B cell (primary cell): ENCODE measurements around the gene TRPC4AP. TPM values are rescaled to one million over a fixed set of nuclear protein-coding genes. Genes with fewer than 3 reads are reported as not detected.

Experiments used
- ATAC-seq: fragments of 200-7000 bp; cut with Tn5 transposase; one replicate; pipeline ENCODE4 v1.10.0; 2021; ENCODE audit warnings: low read depth, mild to moderate bottlenecking, moderate number of reproducible peaks, moderate library complexity
- CTCF ChIA-PET: fragments of 350-600 bp; sonication (Branson Sonifier 250); formaldehyde crosslinking; loops from one replicate; lab custom pipeline; 2021; ENCODE audit warnings: antibody characterized with exemption, inconsistent platforms; lab: Charles Lee
- POLR2A ChIA-PET: fragments of 350-600 bp; sonication (Branson Sonifier 250); formaldehyde crosslinking; loops from one replicate; lab custom pipeline; 2021; ENCODE audit warnings: antibody characterized with exemption; lab: Charles Lee
- DNase-seq: peaks from one replicate; pipeline ENCODE4 v3.0.0; 2013
- H2AFZ ChIP-seq: 2 replicates; pipeline ENCODE4 v1.6.1; 2012; ENCODE audit warnings: mild to moderate bottlenecking, low read depth, low read length; ENCODE audit not compliant: insufficient read depth, poor library complexity, severe bottlenecking
- H3K27ac ChIP-seq, 2 donors: 1 replicate in 1 of 2; 2 replicates in 1 of 2; pipeline ENCODE4 v1.5.1; 2012 to 2013; ENCODE audit warnings: low read length in 2 of 2, mild to moderate bottlenecking in 2 of 2, moderate library complexity in 1 of 2
- H3K27me3 ChIP-seq, 4 experiments: fragments of 200-600 bp in 1 of 4; sonication (generic) in 1 of 4; replicated peaks in 1 of 4; 1 replicate in 2 of 4; 2 replicates in 2 of 4; pipeline versions ENCODE4 v1.6.1 to v1.7.0; 2013 to 2016; ENCODE audit warnings: low read length in 3 of 4, mild to moderate bottlenecking in 2 of 4, mixed read lengths in 1 of 4, moderate library complexity in 1 of 4; ENCODE audit not compliant: insufficient read depth in 4 of 4, control insufficient read depth in 3 of 4; ENCODE audit errors: control extremely low read depth in 1 of 4
- H3K36me3 ChIP-seq, 2 experiments: replicated peaks in 1 of 2; 1 replicate in 1 of 2; 2 replicates in 1 of 2; pipeline versions ENCODE4 v1.6.1 to v1.7.1; 2013; ENCODE audit warnings: low read length in 1 of 2; ENCODE audit not compliant: insufficient read depth in 2 of 2, control insufficient read depth in 1 of 2; ENCODE audit errors: control extremely low read depth in 1 of 2, extremely low read depth in 1 of 2
- H3K4me1 ChIP-seq, 2 donors: fragments of 200-600 bp in 1 of 2; sonication (generic) in 1 of 2; 1 replicate in 1 of 2; 2 replicates in 1 of 2; pipeline versions ENCODE4 v1.5.1 to v1.6.1; 2013 to 2017; ENCODE audit warnings: low read length in 2 of 2; ENCODE audit not compliant: control insufficient read depth in 2 of 2, insufficient read depth in 2 of 2
- H3K4me2 ChIP-seq: replicated peaks from 2 replicates; pipeline ENCODE3; 2012; ENCODE audit warnings: mild to moderate bottlenecking, low read depth, low read length; ENCODE audit not compliant: poor library complexity, severe bottlenecking
- H3K4me3 ChIP-seq, 5 experiments: fragments of 200-600 bp in 1 of 5; sonication (generic) in 1 of 5; 1 replicate in 3 of 5; 2 replicates in 2 of 5; pipeline versions ENCODE4 v1.5.1 to v1.7.0; 2011 to 2016; ENCODE audit warnings: low read length in 4 of 5, mild to moderate bottlenecking in 4 of 5, low read depth in 2 of 5, control low read depth in 1 of 5, moderate library complexity in 1 of 5; ENCODE audit not compliant: insufficient read depth in 1 of 5; ENCODE audit errors: control extremely low read depth in 1 of 5, extremely low read depth in 1 of 5
- H3K79me2 ChIP-seq: fragments of 200-600 bp; sonication (generic); one replicate; pipeline ENCODE4 v1.6.0; 2016; ENCODE audit warnings: low read length; ENCODE audit not compliant: control insufficient read depth, insufficient read depth
- H3K9ac ChIP-seq: fragments of 200-600 bp; sonication (generic); 2 replicates; pipeline ENCODE4 v1.6.1; 2017; ENCODE audit warnings: mild to moderate bottlenecking, low read length, moderate library complexity
- H3K9me3 ChIP-seq, 3 donors: one replicate each; pipeline versions ENCODE4 v1.6.1 to v1.7.1; 2013; ENCODE audit warnings: low read length in 2 of 3; ENCODE audit not compliant: control insufficient read depth in 2 of 3, insufficient read depth in 1 of 3; ENCODE audit errors: control extremely low read depth in 1 of 3
- H4K20me1 ChIP-seq: 2 replicates; pipeline ENCODE4 v1.6.0; 2012; ENCODE audit warnings: mild to moderate bottlenecking, low read length; ENCODE audit not compliant: insufficient read depth, control insufficient read depth, poor library complexity, severe bottlenecking
- H3K27ac Mint-ChIP-seq: one replicate; pipeline ENCODE4 v1.8.0; 2021; ENCODE audit warnings: mixed read lengths
- H3K27me3 Mint-ChIP-seq: one replicate; pipeline ENCODE4 v1.8.0; 2021; ENCODE audit warnings: mixed read lengths
- H3K4me1 Mint-ChIP-seq: one replicate; pipeline ENCODE4 v1.8.0; 2021; ENCODE audit warnings: mixed read lengths
- H3K4me3 Mint-ChIP-seq: one replicate; pipeline ENCODE4 v1.8.0; 2021; ENCODE audit warnings: mixed read lengths
- H3K9me3 Mint-ChIP-seq: one replicate; pipeline ENCODE4 v1.8.0; 2022; ENCODE audit warnings: mixed read lengths; ENCODE audit not compliant: insufficient read depth
- EZH2 ChIP-seq: IDR thresholded peaks from 2 replicates; pipeline ENCODE4 v1.6.1; 2012; ENCODE audit warnings: borderline replicate concordance, low read depth, mild to moderate bottlenecking, moderate library complexity, low read length; ENCODE audit not compliant: insufficient read depth, poor library complexity, severe bottlenecking
- WGBS: methylation state at CpG from one replicate; pipeline ENCODE4 v1.1.5; 2013; ENCODE audit warnings: missing lambda C conversion rate; ENCODE audit not compliant: insufficient coverage; 5-methylcytosine and 5-hydroxymethylcytosine counted together
- intact Hi-C: fragments of 100-400 bp; cut with micrococcal nuclease; formaldehyde crosslinking; loops from one replicate; pipeline ENCODE4 v1.10.0; 2022
- polyA plus RNA-seq: library from polyadenylated mRNA; depleted of rRNA; stranded (reverse); fragments of >200 nt; gene quantifications from 2 replicates; pipeline ENCODE4 v1.2.3, GENCODE V29; 2012
- total RNA-seq, 2 donors: library from RNA; stranded (reverse); fragments of 120-200 nt in 1 of 2; gene quantifications; 1 replicate in 1 of 2; 2 replicates in 1 of 2; pipeline versions ENCODE4 v1.2.3 to v1.2.4, GENCODE V29; 2013 to 2022
- TF ChIP-seq, protein P1 (sequence below): fragments of 200-600 bp; IDR thresholded peaks from one replicate; pipeline ENCODE4 v1.8.0; 2022; ENCODE audit warnings: antibody characterized with exemption, mild to moderate bottlenecking

TRPC4AP gene
- total and polyA plus RNA-seq, 2 donors (not counting 1 experiment from before 2014, with no cell fraction given): 62.5 to 73.2 TPM

DNA sequence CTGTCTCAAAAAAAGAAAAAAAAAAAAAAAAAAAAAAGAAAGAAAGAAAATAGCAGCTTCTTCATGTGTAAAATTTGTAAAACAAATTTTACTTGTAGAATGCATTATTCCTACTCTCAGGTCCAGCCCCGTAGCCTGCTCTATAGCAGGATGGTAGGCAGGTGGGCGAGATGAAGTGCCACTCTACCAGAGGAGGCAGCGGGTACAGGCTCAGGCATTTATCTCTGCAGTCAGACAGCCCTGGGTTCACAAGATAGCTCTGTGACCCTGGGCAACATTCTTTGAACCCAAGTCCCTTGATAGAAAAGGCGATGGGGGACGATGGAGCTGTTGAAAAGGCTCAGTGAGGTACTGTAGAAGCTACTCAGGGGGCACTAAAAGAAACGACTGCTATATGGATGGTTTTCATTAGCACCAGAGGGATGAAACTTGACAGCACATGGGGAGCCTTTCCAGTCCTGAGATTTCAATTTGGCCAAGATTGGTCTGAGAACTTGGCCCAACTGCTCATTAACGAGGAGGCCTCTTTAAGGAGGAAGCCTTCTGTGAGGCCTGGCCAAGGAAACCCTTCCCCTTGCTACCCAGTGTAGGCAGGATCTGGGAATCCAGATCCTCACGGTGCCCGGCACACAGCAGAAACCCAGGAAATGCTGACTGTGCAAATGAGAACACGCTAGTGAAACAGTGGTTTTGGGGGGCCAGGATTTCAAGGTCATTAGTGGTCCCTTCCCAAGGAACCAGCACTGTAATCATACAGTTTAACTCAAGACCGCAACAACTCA, 73.8 kb downstream of the TRPC4AP start:
- Histone ChIP-seq H3K79me2 (peaks cover 5% of the 10 kb centered on the region), H3K4me1 (peaks cover 0 to 3% of the 10 kb centered on the region in 2 donors), H3K4me3 (no peak overlapping the region), H3K27me3 (no peaks in the 10 kb centered on the region), H3K27ac (no peak overlapping the region), H2AFZ (no peak overlapping the region), H4K20me1 (no peaks in the 10 kb centered on the region), H3K4me2 (no peak overlapping the region), H3K9ac (no peak overlapping the region), H3K36me3 (peaks cover 7 to 69% of the 10 kb centered on the region in 2 experiments), H3K9me3 (no peaks in the 10 kb centered on the region)
- H3K27me3 Mint-ChIP-seq: no peaks in the 10 kb centered on the region
- POLR2A ChIA-PET: no interaction called here
- TF ChIP-seq EZH2: no peak
- TF ChIP-seq, protein P1, sequence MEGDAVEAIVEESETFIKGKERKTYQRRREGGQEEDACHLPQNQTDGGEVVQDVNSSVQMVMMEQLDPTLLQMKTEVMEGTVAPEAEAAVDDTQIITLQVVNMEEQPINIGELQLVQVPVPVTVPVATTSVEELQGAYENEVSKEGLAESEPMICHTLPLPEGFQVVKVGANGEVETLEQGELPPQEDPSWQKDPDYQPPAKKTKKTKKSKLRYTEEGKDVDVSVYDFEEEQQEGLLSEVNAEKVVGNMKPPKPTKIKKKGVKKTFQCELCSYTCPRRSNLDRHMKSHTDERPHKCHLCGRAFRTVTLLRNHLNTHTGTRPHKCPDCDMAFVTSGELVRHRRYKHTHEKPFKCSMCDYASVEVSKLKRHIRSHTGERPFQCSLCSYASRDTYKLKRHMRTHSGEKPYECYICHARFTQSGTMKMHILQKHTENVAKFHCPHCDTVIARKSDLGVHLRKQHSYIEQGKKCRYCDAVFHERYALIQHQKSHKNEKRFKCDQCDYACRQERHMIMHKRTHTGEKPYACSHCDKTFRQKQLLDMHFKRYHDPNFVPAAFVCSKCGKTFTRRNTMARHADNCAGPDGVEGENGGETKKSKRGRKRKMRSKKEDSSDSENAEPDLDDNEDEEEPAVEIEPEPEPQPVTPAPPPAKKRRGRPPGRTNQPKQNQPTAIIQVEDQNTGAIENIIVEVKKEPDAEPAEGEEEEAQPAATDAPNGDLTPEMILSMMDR: no peak
- intact Hi-C loops: no loop called here
- ATAC-seq (no peak), DNase-seq (no peak)
- peaks cover 10% of the 10 kb centered on the region for H3K4me1 Mint-ChIP-seq
- H3K27ac Mint-ChIP-seq: no peak overlapping the region
- WGBS: 97% methylated on average over 9 of the region's 11 CpGs
- no peaks in the 10 kb centered on the region for H3K9me3 Mint-ChIP-seq
- CTCF ChIA-PET: no interaction called here
- no peak overlapping the region for H3K4me3 Mint-ChIP-seq

DNA sequence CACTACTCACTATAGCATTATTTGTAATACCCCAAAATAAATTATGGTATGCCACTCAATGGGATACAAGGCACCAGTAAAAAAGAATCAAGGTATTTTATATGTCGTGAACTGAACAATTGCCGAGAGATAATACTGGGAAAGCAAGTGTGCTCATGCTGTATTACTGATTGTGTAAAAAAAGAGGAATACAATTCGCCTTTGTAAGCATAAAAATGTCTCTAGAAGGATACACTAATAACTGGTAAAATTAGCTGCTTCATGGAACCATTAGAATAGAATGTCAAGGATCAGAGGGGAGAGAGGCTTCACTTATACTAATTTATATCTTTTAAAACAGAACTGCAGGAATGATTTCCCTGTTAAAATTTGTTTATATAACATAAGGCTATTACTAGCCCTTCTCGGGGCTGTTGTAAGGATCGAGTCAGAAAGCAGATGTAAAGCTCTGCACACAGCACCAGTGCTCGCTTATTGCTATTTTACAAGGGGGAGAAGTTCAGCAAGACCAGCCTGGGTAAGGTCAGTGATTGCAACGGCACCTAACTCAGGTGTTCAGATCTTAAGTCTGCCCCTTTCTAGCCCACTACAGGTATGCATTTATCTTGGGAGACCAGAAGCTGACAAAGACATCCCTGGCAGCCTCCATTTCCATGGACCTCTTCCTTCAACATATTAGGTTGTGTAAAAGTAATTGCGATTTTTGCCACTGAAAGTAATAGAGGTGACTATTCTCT, 75.3 kb downstream of the TRPC4AP start:
- Histone ChIP-seq H3K36me3 (peaks cover 5 to 83% of the 10 kb centered on the region in 2 experiments), H3K4me1 (peaks cover 0 to 3% of the 10 kb centered on the region in 2 donors), H3K79me2 (peaks cover 5% of the 10 kb centered on the region), H3K4me3 (no peak overlapping the region), H3K27me3 (no peaks in the 10 kb centered on the region), H3K4me2 (no peak overlapping the region), H2AFZ (no peak overlapping the region), H3K9me3 (no peaks in the 10 kb centered on the region), H3K9ac (no peak overlapping the region), H4K20me1 (no peaks in the 10 kb centered on the region), H3K27ac (no peak overlapping the region)
- TF ChIP-seq, protein P1: no peak
- TF ChIP-seq EZH2: no peak
- intact Hi-C loops: no loop called here
- Mint-ChIP-seq H3K27me3 (no peaks in the 10 kb centered on the region), H3K4me3 (no peak overlapping the region), H3K9me3 (no peaks in the 10 kb centered on the region), H3K27ac (no peak overlapping the region), H3K4me1 (peaks cover 10% of the 10 kb centered on the region)
- no peak for ATAC-seq
- CTCF ChIA-PET: no interaction called here
- no CpG with 5 or more reads among the region's 8 CpGs for WGBS
- POLR2A ChIA-PET: no interaction called here
- no peak for DNase-seq
